ENCODE measurements around the gene PRICKLE1.

DNA sequence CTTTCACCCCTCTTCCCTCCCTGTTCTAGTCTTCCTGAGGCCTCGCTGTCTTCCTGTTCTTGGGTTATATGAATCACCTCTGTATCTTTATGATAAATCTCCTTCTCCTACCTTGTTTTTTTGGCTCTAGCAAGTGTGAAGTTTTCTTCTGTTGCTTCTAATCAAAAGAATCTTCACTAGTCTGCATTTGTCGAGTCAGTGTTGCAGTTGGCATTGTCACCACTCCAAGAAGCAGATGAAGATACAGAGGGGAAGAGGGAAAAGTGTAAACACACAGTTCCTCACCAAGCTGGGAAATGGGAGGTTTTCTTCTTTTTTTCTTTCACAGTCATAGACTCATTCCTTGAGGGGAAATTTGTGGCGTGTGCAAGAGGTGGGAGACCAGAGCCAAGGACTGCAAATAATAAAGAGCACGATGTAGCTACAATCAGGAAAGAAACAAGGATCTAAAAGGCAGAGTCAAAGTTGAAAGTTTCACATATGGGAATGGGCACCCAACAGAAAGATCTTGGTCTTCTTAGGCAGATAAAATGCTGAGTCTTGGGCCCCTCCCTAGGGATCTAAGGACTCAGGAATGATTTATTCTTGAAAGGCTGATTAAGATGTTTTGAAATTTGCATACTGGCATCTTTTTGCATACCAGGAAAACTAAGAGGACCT lies 22.2 kb upstream of the PRICKLE1 start:
- TF ChIP-seq, protein P1, sequence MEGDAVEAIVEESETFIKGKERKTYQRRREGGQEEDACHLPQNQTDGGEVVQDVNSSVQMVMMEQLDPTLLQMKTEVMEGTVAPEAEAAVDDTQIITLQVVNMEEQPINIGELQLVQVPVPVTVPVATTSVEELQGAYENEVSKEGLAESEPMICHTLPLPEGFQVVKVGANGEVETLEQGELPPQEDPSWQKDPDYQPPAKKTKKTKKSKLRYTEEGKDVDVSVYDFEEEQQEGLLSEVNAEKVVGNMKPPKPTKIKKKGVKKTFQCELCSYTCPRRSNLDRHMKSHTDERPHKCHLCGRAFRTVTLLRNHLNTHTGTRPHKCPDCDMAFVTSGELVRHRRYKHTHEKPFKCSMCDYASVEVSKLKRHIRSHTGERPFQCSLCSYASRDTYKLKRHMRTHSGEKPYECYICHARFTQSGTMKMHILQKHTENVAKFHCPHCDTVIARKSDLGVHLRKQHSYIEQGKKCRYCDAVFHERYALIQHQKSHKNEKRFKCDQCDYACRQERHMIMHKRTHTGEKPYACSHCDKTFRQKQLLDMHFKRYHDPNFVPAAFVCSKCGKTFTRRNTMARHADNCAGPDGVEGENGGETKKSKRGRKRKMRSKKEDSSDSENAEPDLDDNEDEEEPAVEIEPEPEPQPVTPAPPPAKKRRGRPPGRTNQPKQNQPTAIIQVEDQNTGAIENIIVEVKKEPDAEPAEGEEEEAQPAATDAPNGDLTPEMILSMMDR (IDR thresholded peaks at IDR 0.05; ENCODE audit: poor library complexity): no peak
- no peak for TF ChIP-seq EZH2phosphoT487 (IDR thresholded peaks at IDR 0.05; ENCODE audit: low read depth, severe bottlenecking, unreplicated experiment)

All from hepatocyte (in vitro differentiated cells).